Measurements from ENCODE around the gene MINDY2.

MINDY2 gene
- long read RNA-seq, full-length matches to known transcripts, result 44 of 66 reads
- long read RNA-seq, partial matches to known transcripts, result 4 of 66 reads
- long read RNA-seq, other reads (novel, unspliced or antisense), result 18 of 66 reads

DNA sequence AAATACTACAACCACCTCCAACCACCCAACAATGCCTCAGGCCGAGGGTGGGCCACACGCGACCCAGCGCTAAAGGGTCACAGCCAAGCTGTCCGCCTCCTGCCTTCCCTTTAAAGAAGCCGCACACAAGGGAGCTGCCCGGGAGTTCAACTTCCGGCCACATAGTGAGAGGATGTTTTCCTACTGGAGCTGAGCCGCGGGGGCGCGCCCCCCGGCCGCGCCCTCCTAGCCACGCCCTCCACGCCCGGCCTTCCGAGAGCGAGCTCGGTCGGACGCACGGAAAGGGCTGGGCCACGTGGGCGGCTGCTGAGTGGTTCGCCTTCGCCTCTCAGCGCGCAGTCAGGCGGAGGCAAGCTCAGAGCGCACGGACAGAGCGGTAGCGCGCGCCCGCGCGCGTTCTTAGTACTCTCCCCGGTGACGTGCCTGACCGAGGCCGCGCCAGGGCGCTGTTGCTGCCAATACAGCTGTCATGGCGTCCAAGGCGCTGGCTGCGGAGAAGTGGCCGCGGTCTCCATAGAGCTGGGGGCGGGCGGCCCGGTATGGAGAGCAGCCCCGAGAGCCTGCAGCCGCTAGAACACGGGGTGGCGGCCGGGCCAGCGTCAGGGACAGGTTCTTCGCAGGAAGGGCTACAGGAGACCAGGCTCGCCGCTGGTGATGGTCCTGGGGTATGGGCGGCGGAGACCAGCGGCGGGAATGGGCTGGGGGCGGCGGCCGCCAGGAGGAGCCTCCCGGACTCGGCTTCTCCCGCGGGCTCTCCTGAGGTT is at the start of gene MINDY2:
Gene MINDY2 (plus strand): TSS at position 446 of the 764 bp plus-strand sequence. CDS start 94 bp downstream, at position 540.
- peak within 1 kb of the TSS; percentile 79 for H3K4me3 ChIP-seq (replicated peaks; ENCODE audit: insufficient read depth, low read length)
- H3K27ac ChIP-seq (replicated peaks), result peak within 1 kb of the TSS; percentile 84

DNA sequence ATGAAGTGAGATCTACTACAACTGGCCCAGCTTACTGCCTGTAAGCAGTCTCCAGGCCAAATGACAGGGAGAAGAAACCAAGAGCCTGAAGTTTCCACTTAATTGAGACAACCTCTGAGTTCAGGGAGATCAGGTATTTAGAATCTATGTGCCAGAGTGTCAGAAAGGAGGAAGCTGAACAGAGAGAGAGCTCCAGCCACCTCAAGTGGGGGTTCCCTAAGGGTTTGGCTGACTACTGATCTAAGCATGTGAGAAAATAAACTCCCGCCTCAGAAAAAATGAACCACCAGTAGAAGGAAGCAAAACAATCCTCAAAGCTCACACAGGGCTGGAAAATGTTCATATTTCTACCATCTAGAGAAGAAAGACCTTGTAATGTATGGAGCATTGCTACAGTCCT is 46.6 kb upstream of the MINDY2 start:
- no peak overlapping the region for H3K4me3 ChIP-seq (replicated peaks; ENCODE audit: insufficient read depth, low read length)
- peak overlapping the region; percentile 31 for H3K27ac ChIP-seq (replicated peaks)
- DNase-seq (ENCODE audit: low read depth in 1 of 2, low spot score in 1 of 2), result peak in 1 of 2 experiments; percentile 77
- TF ChIP-seq, protein P1, sequence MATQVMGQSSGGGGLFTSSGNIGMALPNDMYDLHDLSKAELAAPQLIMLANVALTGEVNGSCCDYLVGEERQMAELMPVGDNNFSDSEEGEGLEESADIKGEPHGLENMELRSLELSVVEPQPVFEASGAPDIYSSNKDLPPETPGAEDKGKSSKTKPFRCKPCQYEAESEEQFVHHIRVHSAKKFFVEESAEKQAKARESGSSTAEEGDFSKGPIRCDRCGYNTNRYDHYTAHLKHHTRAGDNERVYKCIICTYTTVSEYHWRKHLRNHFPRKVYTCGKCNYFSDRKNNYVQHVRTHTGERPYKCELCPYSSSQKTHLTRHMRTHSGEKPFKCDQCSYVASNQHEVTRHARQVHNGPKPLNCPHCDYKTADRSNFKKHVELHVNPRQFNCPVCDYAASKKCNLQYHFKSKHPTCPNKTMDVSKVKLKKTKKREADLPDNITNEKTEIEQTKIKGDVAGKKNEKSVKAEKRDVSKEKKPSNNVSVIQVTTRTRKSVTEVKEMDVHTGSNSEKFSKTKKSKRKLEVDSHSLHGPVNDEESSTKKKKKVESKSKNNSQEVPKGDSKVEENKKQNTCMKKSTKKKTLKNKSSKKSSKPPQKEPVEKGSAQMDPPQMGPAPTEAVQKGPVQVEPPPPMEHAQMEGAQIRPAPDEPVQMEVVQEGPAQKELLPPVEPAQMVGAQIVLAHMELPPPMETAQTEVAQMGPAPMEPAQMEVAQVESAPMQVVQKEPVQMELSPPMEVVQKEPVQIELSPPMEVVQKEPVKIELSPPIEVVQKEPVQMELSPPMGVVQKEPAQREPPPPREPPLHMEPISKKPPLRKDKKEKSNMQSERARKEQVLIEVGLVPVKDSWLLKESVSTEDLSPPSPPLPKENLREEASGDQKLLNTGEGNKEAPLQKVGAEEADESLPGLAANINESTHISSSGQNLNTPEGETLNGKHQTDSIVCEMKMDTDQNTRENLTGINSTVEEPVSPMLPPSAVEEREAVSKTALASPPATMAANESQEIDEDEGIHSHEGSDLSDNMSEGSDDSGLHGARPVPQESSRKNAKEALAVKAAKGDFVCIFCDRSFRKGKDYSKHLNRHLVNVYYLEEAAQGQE (IDR thresholded peaks at IDR 0.05; ENCODE audit: insufficient replicate concordance, low read depth), result no peak
- TF ChIP-seq SPI1 (IDR thresholded peaks at IDR 0.05; ENCODE audit: borderline replicate concordance, low read depth) (0 out of 2 replicates have a peak, but pooled peaks have one; percentile 2), GABPA (IDR thresholded peaks at IDR 0.05; ENCODE audit: low read depth) (no peak)
- H3K27me3 ChIP-seq (ENCODE audit: insufficient read depth, poor library complexity, severe bottlenecking), result no peaks in the 10 kb centered on the region

More for the DNA sequence above, at the start of gene MINDY2:
- no peaks in the 10 kb centered on the region for H3K27me3 ChIP-seq (ENCODE audit: insufficient read depth, poor library complexity, severe bottlenecking)
- no peak for TF ChIP-seq GABPA (IDR thresholded peaks at IDR 0.05; ENCODE audit: low read depth)
- TF ChIP-seq POLR2AphosphoS5 (IDR thresholded peaks at IDR 0.05; ENCODE audit: low read depth), result peak; percentile 69; the same call in 1 of the 2 replicates
- TF ChIP-seq CTCF (IDR thresholded peaks at IDR 0.05; ENCODE audit: insufficient read depth, low read length), result peak; percentile 7
- TF ChIP-seq, protein P1 (IDR thresholded peaks at IDR 0.05; ENCODE audit: insufficient replicate concordance, low read depth), result peak; percentile 64
- TF ChIP-seq SPI1 (IDR thresholded peaks at IDR 0.05; ENCODE audit: borderline replicate concordance, low read depth), result no peak
- peak; percentile 97 for DNase-seq (ENCODE audit: low read depth in 1 of 2, low spot score in 1 of 2)

GRCh38 chr15:58726867-58727266 is 44.2 kb upstream of the MINDY2 start:
- Histone ChIP-seq H3K4me3 (replicated peaks; ENCODE audit: insufficient read depth, low read length) (no peak overlapping the region), H3K27me3 (ENCODE audit: insufficient read depth, poor library complexity, severe bottlenecking) (no peaks in the 10 kb centered on the region), H3K27ac (replicated peaks) (no peak overlapping the region)
- TF ChIP-seq SPI1 (IDR thresholded peaks at IDR 0.05; ENCODE audit: borderline replicate concordance, low read depth) (no peak), GABPA (IDR thresholded peaks at IDR 0.05; ENCODE audit: low read depth) (no peak), POLR2AphosphoS5 (IDR thresholded peaks at IDR 0.05; ENCODE audit: low read depth) (no peak), CTCF (IDR thresholded peaks at IDR 0.05; ENCODE audit: insufficient read depth, low read length) (no peak)
- TF ChIP-seq, protein P1 (IDR thresholded peaks at IDR 0.05; ENCODE audit: insufficient replicate concordance, low read depth), result no peak
- no peak for DNase-seq (ENCODE audit: low read depth in 1 of 2, low spot score in 1 of 2)
